GM23338 (cell line): ENCODE results near the gene HDAC9. TPM values are rescaled to one million over a fixed set of nuclear protein-coding genes. Genes with fewer than 3 reads are reported as not detected.
A peak's percentile ranks its signal among the peaks of the same experiment; 100 is the strongest.

ENCODE experiments used
- ATAC-seq: fragments of 200-7000 bp; cut with Tn5 transposase; 3 replicates; pipeline ENCODE4 v1.9.1; 2020
- DNase-seq: peaks from one replicate; pipeline ENCODE4 v3.0.0-alpha.2; 2015; ENCODE audit warnings: low spot score
- H2AFZ ChIP-seq: fragments of 200-600 bp; sonication (generic); 2 replicates; pipeline ENCODE4 v1.8.0; 2016; ENCODE audit warnings: antibody characterized with exemption, mild to moderate bottlenecking, moderate library complexity
- H3F3A ChIP-seq: fragments of 200-600 bp; sonication (generic); replicated peaks from 2 replicates; pipeline ENCODE4 v1.8.0; 2017; ENCODE audit warnings: antibody characterized with exemption, mixed run types, low read depth
- H3K27ac ChIP-seq: fragments of 200-600 bp; sonication (generic); 2 replicates; pipeline ENCODE4 v1.6.1; 2016; ENCODE audit warnings: low read depth
- H3K27me3 ChIP-seq: fragments of 200-600 bp; sonication (generic); 2 replicates; pipeline ENCODE4 v1.8.0; 2016; ENCODE audit warnings: mild to moderate bottlenecking, mixed run types, moderate library complexity; ENCODE audit not compliant: insufficient read depth
- H3K36me3 ChIP-seq: fragments of 200-600 bp; sonication (generic); 2 replicates; pipeline ENCODE4 v1.8.0; 2016; ENCODE audit warnings: mild to moderate bottlenecking; ENCODE audit not compliant: insufficient read depth
- H3K4me1 ChIP-seq: fragments of 200-600 bp; sonication (generic); 2 replicates; pipeline ENCODE4 v1.8.0; 2016; ENCODE audit warnings: mild to moderate bottlenecking, moderate library complexity; ENCODE audit not compliant: insufficient read depth
- H3K4me2 ChIP-seq: fragments of 200-600 bp; sonication (generic); 2 replicates; pipeline ENCODE4 v1.7.1; 2017; ENCODE audit warnings: mixed run types
- H3K4me3 ChIP-seq: fragments of 200-600 bp; sonication (generic); 2 replicates; pipeline ENCODE4 v1.6.1; 2016; ENCODE audit warnings: mixed run types
- H3K79me2 ChIP-seq: fragments of 200-600 bp; sonication (generic); replicated peaks from 2 replicates; pipeline ENCODE4 v1.8.0; 2017; ENCODE audit warnings: mild to moderate bottlenecking; ENCODE audit not compliant: insufficient read depth
- H3K9me2 ChIP-seq: fragments of 200-600 bp; sonication (generic); 2 replicates; pipeline ENCODE4 v1.8.0; 2017; ENCODE audit not compliant: insufficient read depth
- H4K20me1 ChIP-seq: fragments of 200-600 bp; sonication (generic); replicated peaks from 2 replicates; pipeline ENCODE4 v1.8.0; 2017; ENCODE audit warnings: mild to moderate bottlenecking; ENCODE audit not compliant: insufficient read depth
- H3K27ac Mint-ChIP-seq: 2 replicates; pipeline ENCODE4 v1.8.0; 2020; ENCODE audit warnings: inconsistent platforms, mild to moderate bottlenecking, moderate library complexity, mixed read lengths
- H3K27me3 Mint-ChIP-seq: 3 replicates; pipeline ENCODE4 v1.8.0; 2022; ENCODE audit warnings: low read depth, mild to moderate bottlenecking, moderate library complexity, mixed read lengths, inconsistent platforms; ENCODE audit not compliant: insufficient read depth, poor library complexity
- H3K36me3 Mint-ChIP-seq: 3 replicates; pipeline ENCODE4 v1.8.0; 2021; ENCODE audit warnings: low read depth, mild to moderate bottlenecking, inconsistent platforms, moderate library complexity, mixed read lengths
- H3K4me1 Mint-ChIP-seq: 3 replicates; pipeline ENCODE4 v1.8.0; 2020; ENCODE audit warnings: mild to moderate bottlenecking, inconsistent platforms, mixed read lengths
- H3K4me3 Mint-ChIP-seq: 3 replicates; pipeline ENCODE4 v1.8.0; 2021; ENCODE audit warnings: moderate library complexity, mild to moderate bottlenecking, inconsistent platforms, mixed read lengths
- H3K9me3 Mint-ChIP-seq: 3 replicates; pipeline ENCODE4 v1.8.0; 2020; ENCODE audit warnings: moderate library complexity, mild to moderate bottlenecking, inconsistent platforms, mixed read lengths
- CREB1 ChIP-seq: fragments of 250-450 bp; sonication (Bioruptor Pico); IDR thresholded peaks from 2 replicates; pipeline ENCODE4 v1.5.0; 2020; ENCODE audit warnings: low read depth, mild to moderate bottlenecking, moderate library complexity
- EZH2 ChIP-seq: fragments of 200-600 bp; sonication (generic); IDR thresholded peaks from one replicate; pipeline ENCODE4 v1.8.0; 2017; ENCODE audit warnings: antibody characterized with exemption, mild to moderate bottlenecking, low read depth; ENCODE audit not compliant: unreplicated experiment
- EZH2phosphoT487 ChIP-seq: fragments of 200-600 bp; sonication (generic); IDR thresholded peaks from one replicate; pipeline ENCODE4 v1.8.1; 2018; ENCODE audit warnings: antibody characterized with exemption; ENCODE audit not compliant: unreplicated experiment
- JUNB ChIP-seq: IDR thresholded peaks from one replicate; pipeline ENCODE4 v1.6.1; 2016; ENCODE audit warnings: antibody characterized with exemption; ENCODE audit not compliant: unreplicated experiment
- NANOG ChIP-seq: IDR thresholded peaks from 2 replicates; pipeline ENCODE4 v1.6.1; 2016; ENCODE audit warnings: antibody characterized with exemption, borderline replicate concordance
- POLR2AphosphoS5 ChIP-seq: IDR thresholded peaks from 2 replicates; pipeline ENCODE4 v1.6.1; 2016; ENCODE audit warnings: antibody characterized with exemption, low read depth
- STAT1 ChIP-seq: IDR thresholded peaks from one replicate; pipeline ENCODE4 v1.6.1; 2016; ENCODE audit warnings: antibody characterized with exemption; ENCODE audit not compliant: unreplicated experiment
- ZNF114 ChIP-seq: fragments of 250-450 bp; sonication (Bioruptor Pico); IDR thresholded peaks from 2 replicates; pipeline ENCODE4 v1.5.0; 2020; ENCODE audit warnings: mild to moderate bottlenecking, moderate library complexity
- ZNF331 ChIP-seq: fragments of 250-450 bp; sonication (Bioruptor Pico); IDR thresholded peaks from 2 replicates; pipeline ENCODE4 v1.5.0; 2020; ENCODE audit warnings: low read depth, mild to moderate bottlenecking, moderate library complexity
- polyA plus RNA-seq: library from polyadenylated mRNA; unstranded; fragments of >200 nt; fragmentation: Nextera tagmentation; extraction: Ambion mirVana; gene quantifications from 2 replicates; pipeline ENCODE4 v1.2.1, GENCODE V29; 2016
- total RNA-seq: library from RNA; depleted of rRNA; stranded (reverse); fragments of >200 nt; shearing (Covaris generic); gene quantifications from 2 replicates; pipeline ENCODE4 v1.2.3, GENCODE V29; 2014
- TF ChIP-seq, protein P1 (sequence below): fragments of 250-450 bp; sonication (Bioruptor Pico); IDR thresholded peaks from 2 replicates; pipeline ENCODE4 v1.5.0; 2020; ENCODE audit warnings: mild to moderate bottlenecking, moderate library complexity
- TF ChIP-seq, protein P2 (sequence below): IDR thresholded peaks from 2 replicates; pipeline ENCODE4 v1.6.1; 2016; ENCODE audit warnings: antibody characterized with exemption
- TF ChIP-seq, protein P3 (sequence below), 2 experiments: fragments of 200-600 bp in 1 of 2; sonication (generic) in 1 of 2; conservative IDR thresholded peaks; 2 replicates each; pipeline versions ENCODE4 v1.5.1 to v1.6.1; 2016 to 2017; ENCODE audit warnings: antibody characterized with exemption in 2 of 2, low read depth in 2 of 2, mild to moderate bottlenecking in 2 of 2, moderate library complexity in 1 of 2

The HDAC9 gene
- total and polyA plus RNA-seq, 2 experiments from 2014 or later, result 8.3 to 18.5 TPM

DNA sequence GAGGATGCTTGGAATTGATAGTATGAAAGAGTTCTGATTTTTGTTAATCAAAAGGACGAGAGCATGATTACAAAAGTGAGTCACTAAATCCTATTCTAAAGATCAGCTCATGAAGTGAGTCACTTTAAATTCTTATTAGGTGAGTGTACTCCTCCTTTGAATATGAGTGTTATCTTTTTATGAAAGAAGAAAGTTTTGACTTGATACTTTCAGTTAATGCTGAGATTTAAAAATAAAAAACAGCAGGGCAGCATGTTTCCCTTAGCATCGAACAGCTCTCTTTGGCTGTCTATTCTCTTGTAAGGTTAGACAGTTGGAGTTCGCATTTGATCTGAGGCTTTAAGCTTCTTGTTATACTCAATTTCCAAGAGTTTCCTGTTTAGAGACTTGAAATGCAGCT is 399.9 kb downstream of the HDAC9 start (continued):
- TF ChIP-seq, protein P1, sequence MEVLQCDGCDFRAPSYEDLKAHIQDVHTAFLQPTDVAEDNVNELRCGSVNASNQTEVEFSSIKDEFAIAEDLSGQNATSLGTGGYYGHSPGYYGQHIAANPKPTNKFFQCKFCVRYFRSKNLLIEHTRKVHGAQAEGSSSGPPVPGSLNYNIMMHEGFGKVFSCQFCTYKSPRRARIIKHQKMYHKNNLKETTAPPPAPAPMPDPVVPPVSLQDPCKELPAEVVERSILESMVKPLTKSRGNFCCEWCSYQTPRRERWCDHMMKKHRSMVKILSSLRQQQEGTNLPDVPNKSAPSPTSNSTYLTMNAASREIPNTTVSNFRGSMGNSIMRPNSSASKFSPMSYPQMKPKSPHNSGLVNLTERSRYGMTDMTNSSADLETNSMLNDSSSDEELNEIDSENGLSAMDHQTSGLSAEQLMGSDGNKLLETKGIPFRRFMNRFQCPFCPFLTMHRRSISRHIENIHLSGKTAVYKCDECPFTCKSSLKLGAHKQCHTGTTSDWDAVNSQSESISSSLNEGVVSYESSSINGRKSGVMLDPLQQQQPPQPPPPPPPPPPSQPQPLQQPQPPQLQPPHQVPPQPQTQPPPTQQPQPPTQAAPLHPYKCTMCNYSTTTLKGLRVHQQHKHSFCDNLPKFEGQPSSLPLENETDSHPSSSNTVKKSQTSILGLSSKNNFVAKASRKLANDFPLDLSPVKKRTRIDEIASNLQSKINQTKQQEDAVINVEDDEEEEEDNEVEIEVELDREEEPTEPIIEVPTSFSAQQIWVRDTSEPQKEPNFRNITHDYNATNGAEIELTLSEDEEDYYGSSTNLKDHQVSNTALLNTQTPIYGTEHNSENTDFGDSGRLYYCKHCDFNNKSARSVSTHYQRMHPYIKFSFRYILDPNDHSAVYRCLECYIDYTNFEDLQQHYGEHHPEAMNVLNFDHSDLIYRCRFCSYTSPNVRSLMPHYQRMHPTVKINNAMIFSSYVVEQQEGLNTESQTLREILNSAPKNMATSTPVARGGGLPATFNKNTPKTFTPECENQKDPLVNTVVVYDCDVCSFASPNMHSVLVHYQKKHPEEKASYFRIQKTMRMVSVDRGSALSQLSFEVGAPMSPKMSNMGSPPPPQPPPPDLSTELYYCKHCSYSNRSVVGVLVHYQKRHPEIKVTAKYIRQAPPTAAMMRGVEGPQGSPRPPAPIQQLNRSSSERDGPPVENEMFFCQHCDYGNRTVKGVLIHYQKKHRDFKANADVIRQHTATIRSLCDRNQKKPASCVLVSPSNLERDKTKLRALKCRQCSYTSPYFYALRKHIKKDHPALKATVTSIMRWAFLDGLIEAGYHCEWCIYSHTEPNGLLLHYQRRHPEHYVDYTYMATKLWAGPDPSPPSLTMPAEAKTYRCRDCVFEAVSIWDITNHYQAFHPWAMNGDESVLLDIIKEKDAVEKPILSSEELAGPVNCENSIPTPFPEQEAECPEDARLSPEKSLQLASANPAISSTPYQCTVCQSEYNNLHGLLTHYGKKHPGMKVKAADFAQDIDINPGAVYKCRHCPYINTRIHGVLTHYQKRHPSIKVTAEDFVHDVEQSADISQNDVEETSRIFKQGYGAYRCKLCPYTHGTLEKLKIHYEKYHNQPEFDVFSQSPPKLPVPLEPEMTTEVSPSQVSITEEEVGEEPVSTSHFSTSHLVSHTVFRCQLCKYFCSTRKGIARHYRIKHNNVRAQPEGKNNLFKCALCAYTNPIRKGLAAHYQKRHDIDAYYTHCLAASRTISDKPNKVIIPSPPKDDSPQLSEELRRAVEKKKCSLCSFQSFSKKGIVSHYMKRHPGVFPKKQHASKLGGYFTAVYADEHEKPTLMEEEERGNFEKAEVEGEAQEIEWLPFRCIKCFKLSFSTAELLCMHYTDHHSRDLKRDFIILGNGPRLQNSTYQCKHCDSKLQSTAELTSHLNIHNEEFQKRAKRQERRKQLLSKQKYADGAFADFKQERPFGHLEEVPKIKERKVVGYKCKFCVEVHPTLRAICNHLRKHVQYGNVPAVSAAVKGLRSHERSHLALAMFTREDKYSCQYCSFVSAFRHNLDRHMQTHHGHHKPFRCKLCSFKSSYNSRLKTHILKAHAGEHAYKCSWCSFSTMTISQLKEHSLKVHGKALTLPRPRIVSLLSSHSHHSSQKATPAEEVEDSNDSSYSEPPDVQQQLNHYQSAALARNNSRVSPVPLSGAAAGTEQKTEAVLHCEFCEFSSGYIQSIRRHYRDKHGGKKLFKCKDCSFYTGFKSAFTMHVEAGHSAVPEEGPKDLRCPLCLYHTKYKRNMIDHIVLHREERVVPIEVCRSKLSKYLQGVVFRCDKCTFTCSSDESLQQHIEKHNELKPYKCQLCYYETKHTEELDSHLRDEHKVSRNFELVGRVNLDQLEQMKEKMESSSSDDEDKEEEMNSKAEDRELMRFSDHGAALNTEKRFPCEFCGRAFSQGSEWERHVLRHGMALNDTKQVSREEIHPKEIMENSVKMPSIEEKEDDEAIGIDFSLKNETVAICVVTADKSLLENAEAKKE (CRISPR knock-in tag), result no peak
- no peak for TF ChIP-seq POLR2AphosphoS5
- no peak for TF ChIP-seq EZH2phosphoT487
- no peak for TF ChIP-seq EZH2
- TF ChIP-seq, protein P2, sequence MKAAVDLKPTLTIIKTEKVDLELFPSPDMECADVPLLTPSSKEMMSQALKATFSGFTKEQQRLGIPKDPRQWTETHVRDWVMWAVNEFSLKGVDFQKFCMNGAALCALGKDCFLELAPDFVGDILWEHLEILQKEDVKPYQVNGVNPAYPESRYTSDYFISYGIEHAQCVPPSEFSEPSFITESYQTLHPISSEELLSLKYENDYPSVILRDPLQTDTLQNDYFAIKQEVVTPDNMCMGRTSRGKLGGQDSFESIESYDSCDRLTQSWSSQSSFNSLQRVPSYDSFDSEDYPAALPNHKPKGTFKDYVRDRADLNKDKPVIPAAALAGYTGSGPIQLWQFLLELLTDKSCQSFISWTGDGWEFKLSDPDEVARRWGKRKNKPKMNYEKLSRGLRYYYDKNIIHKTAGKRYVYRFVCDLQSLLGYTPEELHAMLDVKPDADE, result no peak
- no peak for TF ChIP-seq ZNF114 (CRISPR knock-in tag)
- TF ChIP-seq ZNF331 (CRISPR knock-in tag), result no peak
- no peak for TF ChIP-seq JUNB

DNA sequence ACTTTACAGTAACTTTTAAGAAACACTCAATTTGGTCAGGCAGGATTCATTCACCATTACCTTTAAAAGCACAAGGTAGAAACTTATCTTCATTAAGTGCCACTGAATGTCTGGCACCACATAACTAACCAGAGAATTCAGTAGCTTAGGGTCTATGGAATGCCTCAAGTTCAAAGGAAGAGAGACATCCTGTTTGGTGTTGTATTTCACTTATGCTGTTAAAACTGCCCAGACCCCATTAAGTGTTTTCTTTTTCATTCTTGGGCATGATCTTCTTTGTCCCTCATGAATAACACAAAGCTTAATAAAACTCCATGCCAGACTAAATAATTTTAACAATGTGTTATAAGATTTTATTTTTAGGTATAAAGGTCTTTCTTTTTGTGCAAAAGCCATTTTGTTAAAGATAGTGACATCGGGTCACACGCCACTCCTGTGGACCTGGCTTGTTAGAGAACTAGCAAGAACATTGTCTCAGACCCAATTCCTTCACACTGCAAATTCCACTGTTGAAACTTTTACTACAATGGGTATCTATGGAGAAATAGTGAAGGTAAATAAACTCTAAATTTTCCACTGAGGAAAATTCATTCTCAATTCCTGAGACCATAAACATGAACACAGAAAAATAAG is 400.9 kb downstream of the HDAC9 start:
- no peaks in the 10 kb centered on the region for H3K79me2 ChIP-seq
- Mint-ChIP-seq H3K27ac (no peak overlapping the region), H3K9me3 (no peaks in the 10 kb centered on the region), H3K27me3 (no peaks in the 10 kb centered on the region), H3K36me3 (no peaks in the 10 kb centered on the region), H3K4me3 (no peak overlapping the region), H3K4me1 (peaks cover 5% of the 10 kb centered on the region; the same call in 2 of the 3 replicates)
- peak; percentile 47 for DNase-seq
- no peak overlapping the region for H2AFZ ChIP-seq
- H4K20me1 ChIP-seq, result no peaks in the 10 kb centered on the region
- no peaks in the 10 kb centered on the region for H3K9me2 ChIP-seq
- H3K36me3 ChIP-seq, result no peaks in the 10 kb centered on the region
- TF ChIP-seq STAT1 (no peak), JUNB (no peak), NANOG (no peak), ZNF331 (CRISPR knock-in tag) (no peak), EZH2phosphoT487 (no peak), CREB1 (no peak), EZH2 (no peak)
- TF ChIP-seq, protein P3, sequence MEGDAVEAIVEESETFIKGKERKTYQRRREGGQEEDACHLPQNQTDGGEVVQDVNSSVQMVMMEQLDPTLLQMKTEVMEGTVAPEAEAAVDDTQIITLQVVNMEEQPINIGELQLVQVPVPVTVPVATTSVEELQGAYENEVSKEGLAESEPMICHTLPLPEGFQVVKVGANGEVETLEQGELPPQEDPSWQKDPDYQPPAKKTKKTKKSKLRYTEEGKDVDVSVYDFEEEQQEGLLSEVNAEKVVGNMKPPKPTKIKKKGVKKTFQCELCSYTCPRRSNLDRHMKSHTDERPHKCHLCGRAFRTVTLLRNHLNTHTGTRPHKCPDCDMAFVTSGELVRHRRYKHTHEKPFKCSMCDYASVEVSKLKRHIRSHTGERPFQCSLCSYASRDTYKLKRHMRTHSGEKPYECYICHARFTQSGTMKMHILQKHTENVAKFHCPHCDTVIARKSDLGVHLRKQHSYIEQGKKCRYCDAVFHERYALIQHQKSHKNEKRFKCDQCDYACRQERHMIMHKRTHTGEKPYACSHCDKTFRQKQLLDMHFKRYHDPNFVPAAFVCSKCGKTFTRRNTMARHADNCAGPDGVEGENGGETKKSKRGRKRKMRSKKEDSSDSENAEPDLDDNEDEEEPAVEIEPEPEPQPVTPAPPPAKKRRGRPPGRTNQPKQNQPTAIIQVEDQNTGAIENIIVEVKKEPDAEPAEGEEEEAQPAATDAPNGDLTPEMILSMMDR (conservative IDR thresholded peaks at IDR 0.05; ENCODE audit: low read depth in 2 of 2), result no peak
- TF ChIP-seq, protein P2, result no peak
- no peak overlapping the region for H3K4me3 ChIP-seq
- no peaks in the 10 kb centered on the region for H3K27me3 ChIP-seq
- H3K4me1 ChIP-seq, result 0 out of 2 replicates have a peak, but pooled peaks cover 6% of the 10 kb centered on the region
- no peak overlapping the region for H3K27ac ChIP-seq
- H3F3A ChIP-seq, result no peaks in the 10 kb centered on the region
- no peak overlapping the region; the same call in 1 of the 2 replicates for H3K4me2 ChIP-seq
- ATAC-seq, result peak; percentile 39; the same call in 2 of the 3 replicates
